ENCODE results near the gene ATP11C.
"Not testable (repeated sequence)": the region's sequence is repeated elsewhere in the genome, so short reads cannot be mapped to it uniquely, and the experiment has no call there.

The ATP11C gene

GRCh38 chrX:139864640-139865039 is 68.2 kb downstream of the ATP11C start:
- no peak for DNase-seq (ENCODE audit: extremely low read depth in 1 of 2, low read depth in 1 of 2)

GRCh38 chrX:139862208-139862607 is 70.6 kb downstream of the ATP11C start:
- no peak for DNase-seq (ENCODE audit: extremely low read depth in 1 of 2, low read depth in 1 of 2)

- not testable (repeated sequence) for DNase-seq (ENCODE audit: extremely low read depth in 1 of 2, low read depth in 1 of 2)
Measured at GRCh38 chrX:139856826-139857225, 76.0 kb downstream of the ATP11C start.

- no peak for DNase-seq (ENCODE audit: extremely low read depth in 1 of 2, low read depth in 1 of 2)
Measured at GRCh38 chrX:139851730-139852129, 81.1 kb downstream of the ATP11C start.

- no peak for DNase-seq (ENCODE audit: extremely low read depth in 1 of 2, low read depth in 1 of 2)
Measured at GRCh38 chrX:139850968-139851367, 81.9 kb downstream of the ATP11C start.

GRCh38 chrX:139844884-139845283 is 88.0 kb downstream of the ATP11C start:
- no peak for DNase-seq (ENCODE audit: extremely low read depth in 1 of 2, low read depth in 1 of 2)

GRCh38 chrX:139844163-139844562 is 88.7 kb downstream of the ATP11C start:
- no peak for DNase-seq (ENCODE audit: extremely low read depth in 1 of 2, low read depth in 1 of 2)

- no peak for DNase-seq (ENCODE audit: extremely low read depth in 1 of 2, low read depth in 1 of 2)
Measured at GRCh38 chrX:139842326-139843185, 90.3 kb downstream of the ATP11C start.

- not testable (repeated sequence) for DNase-seq (ENCODE audit: extremely low read depth in 1 of 2, low read depth in 1 of 2)
Measured at GRCh38 chrX:139836335-139836734, 96.5 kb downstream of the ATP11C start.

- no peak for DNase-seq (ENCODE audit: extremely low read depth in 1 of 2, low read depth in 1 of 2)
Measured at GRCh38 chrX:139834879-139835278, 98.0 kb downstream of the ATP11C start.

GRCh38 chrX:139832718-139833309 is 100.0 kb downstream of the ATP11C start:
- no peak for DNase-seq (ENCODE audit: extremely low read depth in 1 of 2, low read depth in 1 of 2)

GRCh38 chrX:139831675-139832456 is 101.0 kb downstream of the ATP11C start:
- no peak for DNase-seq (ENCODE audit: extremely low read depth in 1 of 2, low read depth in 1 of 2)

GRCh38 chrX:139831017-139831416 is 101.8 kb downstream of the ATP11C start:
- DNase-seq (ENCODE audit: extremely low read depth in 1 of 2, low read depth in 1 of 2), result no peak

- no peak for DNase-seq (ENCODE audit: extremely low read depth in 1 of 2, low read depth in 1 of 2)
Measured at GRCh38 chrX:139828830-139829229, 104.0 kb downstream of the ATP11C start.

GRCh38 chrX:139828033-139828432 is 104.8 kb downstream of the ATP11C start:
- DNase-seq (ENCODE audit: extremely low read depth in 1 of 2, low read depth in 1 of 2), result no peak

GRCh38 chrX:139826065-139827044 is 106.5 kb downstream of the ATP11C start:
- DNase-seq (ENCODE audit: extremely low read depth in 1 of 2, low read depth in 1 of 2), result no peak

GRCh38 chrX:139825618-139826017 is 107.2 kb downstream of the ATP11C start:
- no peak for DNase-seq (ENCODE audit: extremely low read depth in 1 of 2, low read depth in 1 of 2)

- no peak for DNase-seq (ENCODE audit: extremely low read depth in 1 of 2, low read depth in 1 of 2)
Measured at GRCh38 chrX:139823806-139824205, 109.0 kb downstream of the ATP11C start.

GRCh38 chrX:139820358-139820984 is 112.4 kb downstream of the ATP11C start:
- no peak for DNase-seq (ENCODE audit: extremely low read depth in 1 of 2, low read depth in 1 of 2)

- DNase-seq (ENCODE audit: extremely low read depth in 1 of 2, low read depth in 1 of 2), result no peak
Measured at GRCh38 chrX:139816204-139816603, 116.6 kb downstream of the ATP11C start.

Data from activated CD8-positive, alpha-beta memory T cell treated with anti-CD3 and anti-CD28 coated beads for 1 hour (primary cell).